Muscle of leg (tissue), 16 donors: ENCODE results near the gene TSPAN31. TPM values are rescaled to one million over a fixed set of nuclear protein-coding genes. Genes with fewer than 3 reads are reported as not detected.
A peak's percentile ranks its signal among the peaks of the same experiment; 100 is the strongest.

Source experiments
- DNase-seq: peaks from one replicate; pipeline ENCODE4 v3.0.0; 2013
- H3K27ac ChIP-seq: one replicate; pipeline ENCODE4 v1.5.1; 2013; ENCODE audit warnings: mild to moderate bottlenecking, low read length, control low read depth
- H3K27me3 ChIP-seq: one replicate; pipeline ENCODE4 v1.6.1; 2013; ENCODE audit warnings: low read length; ENCODE audit not compliant: control insufficient read depth, insufficient read depth
- H3K36me3 ChIP-seq: one replicate; pipeline ENCODE4 v1.6.1; 2013; ENCODE audit warnings: low read length; ENCODE audit not compliant: control insufficient read depth, insufficient read depth
- H3K4me1 ChIP-seq: one replicate; pipeline ENCODE4 v1.6.1; 2013; ENCODE audit warnings: low read length; ENCODE audit not compliant: control insufficient read depth, insufficient read depth
- H3K4me3 ChIP-seq: one replicate; pipeline ENCODE4 v1.5.1; 2013; ENCODE audit warnings: low read length, control low read depth
- H3K9me3 ChIP-seq: replicated peaks from 2 replicates; pipeline ENCODE4 v1.6.1; 2013; ENCODE audit warnings: low read depth, low read length; ENCODE audit not compliant: control insufficient read depth
- WGBS: methylation state at CpG from one replicate; pipeline ENCODE4 v1.1.5; 2013; ENCODE audit warnings: missing lambda C conversion rate; ENCODE audit not compliant: insufficient coverage; 5-methylcytosine and 5-hydroxymethylcytosine counted together
- long read RNA-seq, 11 donors: transcript quantifications; one replicate each; lab custom pipeline, GENCODE V29; 2026
- polyA plus RNA-seq, 8 donors: library from polyadenylated mRNA; unstranded; fragments of 120-200 nt; gene quantifications; one replicate each; pipeline versions ENCODE4 v1.2.1 to v1.2.3, GENCODE V29; 2013; ENCODE audit warnings: inconsistent platforms in 1 of 8, low replicate concordance in 1 of 8; ENCODE audit not compliant: insufficient read length in 8 of 8, insufficient read depth in 1 of 8
- total RNA-seq: library from RNA; stranded (reverse); fragments of 120-200 nt; gene quantifications from one replicate; pipeline ENCODE4 v1.2.4, GENCODE V29; 2013

TSPAN31 gene
- total RNA-seq (26.3 TPM), polyA plus RNA-seq (10 to 100 TPM; 37.1 to 52.5 (median 45.9) TPM)
- long read RNA-seq, donor 1, partial matches to known transcripts: 16 of 67 reads
- long read RNA-seq, donor 1, other reads (novel, unspliced or antisense): 48 of 67 reads
- long read RNA-seq, donor 2, partial matches to known transcripts: 0 of 1 reads
- long read RNA-seq, donor 2, other reads (novel, unspliced or antisense): 0 of 1 reads
- long read RNA-seq, donor 3, transcript TSPAN31-201 (6 exons, 1,849 nt): major isoform, 17 of 131 reads
- long read RNA-seq, donor 3, partial matches to known transcripts: 28 of 131 reads
- long read RNA-seq, donor 3, other reads (novel, unspliced or antisense): 84 of 131 reads
- long read RNA-seq, donor 4, transcript TSPAN31-201 (6 exons, 1,849 nt): major isoform, 6 of 77 reads
- long read RNA-seq, donor 4, partial matches to known transcripts: 71 of 77 reads
- long read RNA-seq, donor 4, other reads (novel, unspliced or antisense): 0 of 77 reads
- long read RNA-seq, donor 5, transcript TSPAN31-201 (6 exons, 1,849 nt): major isoform, 21 of 331 reads
- long read RNA-seq, donor 5, partial matches to known transcripts: 84 of 331 reads
- long read RNA-seq, donor 5, other reads (novel, unspliced or antisense): 225 of 331 reads
- long read RNA-seq, donor 6, transcript TSPAN31-201 (6 exons, 1,849 nt): major isoform, 11 of 12 reads
- long read RNA-seq, donor 6, partial matches to known transcripts: 0 of 12 reads
- long read RNA-seq, donor 6, other reads (novel, unspliced or antisense): 0 of 12 reads
- long read RNA-seq, donor 7, transcript TSPAN31-201 (6 exons, 1,849 nt): major isoform, 14 of 164 reads
- long read RNA-seq, donor 7, partial matches to known transcripts: 64 of 164 reads
- long read RNA-seq, donor 7, other reads (novel, unspliced or antisense): 86 of 164 reads
- long read RNA-seq, donor 8, transcript TSPAN31-201 (6 exons, 1,849 nt): major isoform, 10 of 11 reads
- long read RNA-seq, donor 8, partial matches to known transcripts: 0 of 11 reads
- long read RNA-seq, donor 8, other reads (novel, unspliced or antisense): 0 of 11 reads
- long read RNA-seq, donor 9, transcript TSPAN31-201 (6 exons, 1,849 nt): major isoform, 10 of 17 reads
- long read RNA-seq, donor 9, partial matches to known transcripts: 6 of 17 reads
- long read RNA-seq, donor 9, other reads (novel, unspliced or antisense): 0 of 17 reads
- long read RNA-seq, donor 10, transcript TSPAN31-201 (6 exons, 1,849 nt): major isoform, 12 of 30 reads
- long read RNA-seq, donor 10, partial matches to known transcripts: 12 of 30 reads
- long read RNA-seq, donor 10, other reads (novel, unspliced or antisense): 6 of 30 reads
- long read RNA-seq, donor 11, transcript TSPAN31-201 (6 exons, 1,849 nt): major isoform, 6 of 104 reads
- long read RNA-seq, donor 11, partial matches to known transcripts: 97 of 104 reads
- long read RNA-seq, donor 11, other reads (novel, unspliced or antisense): 0 of 104 reads

DNA sequence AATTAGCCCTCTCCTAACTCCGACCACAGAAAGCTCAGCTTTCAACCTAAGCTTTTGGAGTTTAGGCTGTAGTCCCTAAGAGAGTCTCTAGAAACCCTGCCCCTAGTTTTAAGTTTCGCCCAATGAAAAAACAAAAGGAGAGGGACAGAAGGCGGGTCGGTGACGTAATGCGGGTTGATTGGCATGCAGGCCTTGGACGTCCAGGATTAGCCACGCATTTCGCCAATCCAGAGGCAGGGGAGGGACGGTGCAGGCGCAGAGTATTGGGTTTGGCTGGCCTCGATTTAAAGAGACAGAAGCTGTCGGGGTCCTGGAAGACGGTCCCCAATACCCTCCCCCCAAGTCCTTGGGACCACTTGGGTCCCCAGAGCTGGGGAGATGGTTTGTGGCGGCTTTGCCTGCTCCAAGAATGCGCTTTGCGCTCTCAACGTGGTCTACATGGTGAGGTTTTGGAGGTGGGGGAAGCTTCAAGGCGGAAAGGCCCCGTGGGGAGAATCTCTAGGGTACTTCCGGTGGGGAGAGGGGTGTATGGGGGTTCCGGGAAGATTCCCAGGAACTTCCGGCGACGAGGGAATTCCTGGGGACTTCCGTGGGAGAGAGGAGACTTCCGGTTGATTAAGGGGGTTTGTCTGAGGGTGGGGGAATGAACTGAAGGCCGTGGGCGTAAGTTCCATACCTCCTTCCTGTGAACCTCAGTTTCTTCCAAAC lies at the start of gene TSPAN31:
TSS of gene TSPAN31 (plus strand) at position 263 of the 708 bp plus-strand sequence. CDS start at position 379, 116 bp downstream.
- peaks cover 21% of the 10 kb centered on the region for H3K27me3 ChIP-seq
- peaks cover 12% of the 10 kb centered on the region for H3K4me1 ChIP-seq
- peak; percentile 100 for DNase-seq
- no peaks in the 10 kb centered on the region for H3K9me3 ChIP-seq
- 0% methylated on average over 15 of the region's 29 CpGs for WGBS
- H3K36me3 ChIP-seq: peaks cover 39% of the 10 kb centered on the region
- H3K4me3 ChIP-seq: peak within 1 kb of the TSS; percentile 80
- H3K27ac ChIP-seq: peak within 1 kb of the TSS; percentile 97

GRCh38 chr12:57695770-57696432 lies 48.9 kb upstream of the TSPAN31 start:
- no peak for DNase-seq
- H3K4me3 ChIP-seq: no peak overlapping the region
- H3K27me3 ChIP-seq: no peaks in the 10 kb centered on the region
- peaks cover 10% of the 10 kb centered on the region for H3K4me1 ChIP-seq
- H3K36me3 ChIP-seq: peaks cover 39% of the 10 kb centered on the region
- H3K27ac ChIP-seq: no peak overlapping the region
- no peaks in the 10 kb centered on the region for H3K9me3 ChIP-seq
- 96% methylated on average over 7 of the region's 11 CpGs for WGBS

DNA sequence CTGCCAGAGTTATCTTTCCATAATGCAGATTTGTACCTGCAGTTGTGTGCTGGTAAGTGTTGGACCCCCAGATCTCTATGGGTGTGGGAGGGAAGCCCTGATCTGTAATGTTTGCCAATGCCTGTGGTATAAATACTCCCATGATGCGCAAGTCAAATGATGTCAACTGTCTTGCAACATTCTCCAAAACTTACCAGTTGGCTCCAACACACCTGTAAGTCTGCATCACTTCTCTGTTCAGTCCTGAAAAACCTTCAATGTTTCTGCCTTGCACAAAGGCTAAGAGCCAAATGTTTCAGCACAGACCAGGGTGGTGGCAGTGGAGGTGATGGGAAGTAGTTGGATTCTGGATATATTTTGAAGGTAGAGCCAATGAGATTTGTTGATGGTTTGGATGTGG lies 47.8 kb upstream of the TSPAN31 start:
- no CpG with 5 or more reads among the region's 1 CpG for WGBS
- Histone ChIP-seq H3K27ac (no peak overlapping the region), H3K9me3 (no peaks in the 10 kb centered on the region), H3K4me3 (no peak overlapping the region), H3K4me1 (peaks cover 10% of the 10 kb centered on the region), H3K36me3 (peaks cover 39% of the 10 kb centered on the region), H3K27me3 (no peaks in the 10 kb centered on the region)
- DNase-seq: no peak

GRCh38 chr12:57698414-57698813 lies 46.4 kb upstream of the TSPAN31 start:
- WGBS: 96% methylated on average over 3 of the region's 3 CpGs
- Histone ChIP-seq H3K27me3 (no peaks in the 10 kb centered on the region), H3K36me3 (peaks cover 44% of the 10 kb centered on the region), H3K27ac (no peak overlapping the region), H3K9me3 (peaks cover 2% of the 10 kb centered on the region), H3K4me1 (peaks cover 8% of the 10 kb centered on the region), H3K4me3 (no peak overlapping the region)
- no peak for DNase-seq

DNA sequence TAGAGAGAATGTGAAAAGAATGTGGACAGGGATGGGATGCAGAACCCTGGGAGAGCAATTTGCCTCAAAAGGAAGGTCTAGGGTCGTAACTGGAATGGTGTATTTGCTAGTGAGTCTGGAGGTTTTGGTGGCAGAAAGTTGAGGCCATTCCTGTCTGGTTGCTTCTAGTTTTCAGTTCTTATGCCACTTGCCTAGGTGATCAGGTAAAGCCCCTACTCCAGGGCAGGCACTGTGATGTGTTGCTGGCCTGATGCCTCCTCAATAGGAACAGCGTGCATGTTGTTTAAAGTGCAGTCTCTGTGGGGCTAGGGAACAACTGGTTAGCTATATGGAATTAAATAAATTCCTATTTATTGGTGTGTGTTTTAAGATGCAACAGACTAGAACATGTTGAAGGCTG lies 44.5 kb upstream of the TSPAN31 start:
- no peak for DNase-seq
- 100% methylated on average over 1 of the region's 2 CpGs for WGBS
- Histone ChIP-seq H3K36me3 (peaks cover 44% of the 10 kb centered on the region), H3K27me3 (no peaks in the 10 kb centered on the region), H3K4me3 (no peak overlapping the region), H3K9me3 (peaks cover 7% of the 10 kb centered on the region), H3K27ac (no peak overlapping the region), H3K4me1 (no peaks in the 10 kb centered on the region)

DNA sequence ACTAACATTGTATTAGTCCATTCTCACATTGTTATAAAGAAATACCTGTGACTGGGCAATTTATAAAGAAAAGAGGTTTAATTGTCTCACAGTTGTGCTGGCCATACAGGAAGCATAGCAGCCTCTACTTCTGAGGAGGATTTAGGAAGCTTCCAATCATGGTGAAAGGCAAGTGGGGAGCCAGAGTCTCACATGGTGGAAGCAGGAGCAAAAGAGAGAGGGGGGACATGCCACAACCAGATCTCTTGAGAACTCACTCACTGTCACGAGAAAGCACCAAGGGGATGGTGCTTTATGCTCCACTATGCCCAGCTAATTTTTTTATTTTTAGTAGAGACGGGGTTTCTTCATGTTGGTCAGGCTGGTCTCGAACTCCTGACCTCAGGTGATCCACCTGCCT lies 37.6 kb upstream of the TSPAN31 start:
- Histone ChIP-seq H3K27me3 (no peaks in the 10 kb centered on the region), H3K4me3 (no peak overlapping the region), H3K4me1 (no peaks in the 10 kb centered on the region), H3K36me3 (peaks cover 19% of the 10 kb centered on the region), H3K9me3 (peaks cover 7% of the 10 kb centered on the region), H3K27ac (no peak overlapping the region)
- no CpG with 5 or more reads among the region's 3 CpGs for WGBS
- DNase-seq: no peak

GRCh38 chr12:57708296-57708695 lies 36.5 kb upstream of the TSPAN31 start:
- H3K4me1 ChIP-seq: no peaks in the 10 kb centered on the region
- H3K36me3 ChIP-seq: peaks cover 21% of the 10 kb centered on the region
- no CpG with 5 or more reads among the region's 2 CpGs for WGBS
- H3K4me3 ChIP-seq: no peak overlapping the region
- H3K27ac ChIP-seq: no peak overlapping the region
- no peaks in the 10 kb centered on the region for H3K27me3 ChIP-seq
- DNase-seq: no peak
- H3K9me3 ChIP-seq: peaks cover 6% of the 10 kb centered on the region

DNA sequence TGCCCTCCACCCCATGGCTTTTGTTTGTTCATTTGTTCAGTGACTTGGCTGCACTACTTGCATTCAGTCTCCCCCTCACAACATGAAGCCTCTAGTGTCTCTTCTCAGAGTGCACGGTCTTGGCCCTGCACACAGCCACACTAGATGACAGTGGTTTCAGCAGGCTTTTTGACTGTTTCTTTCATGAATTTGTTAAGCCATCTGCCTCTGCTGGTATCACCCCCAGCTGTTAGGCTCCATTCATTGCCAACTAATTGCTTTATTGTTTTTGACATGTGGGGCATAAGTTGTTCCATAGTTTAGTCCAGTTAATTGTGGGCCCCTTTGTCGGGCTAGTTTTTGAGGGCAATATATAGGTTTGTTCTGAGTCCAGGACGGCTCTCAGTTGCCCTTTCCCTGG lies 32.1 kb upstream of the TSPAN31 start:
- Histone ChIP-seq H3K36me3 (peaks cover 44% of the 10 kb centered on the region), H3K27ac (no peak overlapping the region), H3K27me3 (no peaks in the 10 kb centered on the region), H3K4me1 (no peaks in the 10 kb centered on the region), H3K4me3 (no peak overlapping the region), H3K9me3 (no peaks in the 10 kb centered on the region)
- DNase-seq: no peak
- WGBS: 74% methylated on average over 3 of the region's 3 CpGs

DNA sequence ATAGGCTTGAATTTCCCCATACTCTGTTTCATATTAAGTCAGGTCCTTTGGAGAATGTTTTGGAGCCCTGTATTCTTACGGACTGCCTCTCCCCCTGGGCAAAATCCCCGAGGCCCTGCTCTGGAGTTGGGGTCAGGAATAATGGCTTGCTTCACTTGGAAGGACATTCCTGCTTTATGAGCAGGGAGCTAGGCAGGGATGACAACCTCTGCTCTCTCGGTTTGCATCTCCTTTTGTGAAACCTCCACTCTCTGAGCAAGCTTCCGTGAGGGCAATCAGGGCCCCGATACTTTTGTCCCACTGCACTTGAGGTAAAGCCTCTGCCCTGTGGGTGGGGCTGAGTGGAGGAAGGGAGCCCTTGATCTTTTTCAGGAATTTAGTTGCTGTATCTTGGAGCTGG lies 31.6 kb upstream of the TSPAN31 start:
- no peak for DNase-seq
- Histone ChIP-seq H3K27ac (no peak overlapping the region), H3K9me3 (no peaks in the 10 kb centered on the region), H3K27me3 (no peaks in the 10 kb centered on the region), H3K4me1 (no peaks in the 10 kb centered on the region), H3K4me3 (no peak overlapping the region), H3K36me3 (peaks cover 48% of the 10 kb centered on the region)
- WGBS: 69% methylated on average over 4 of the region's 5 CpGs
